Measurements from ENCODE around the gene PRPF6.

- TF ChIP-seq CTCF (conservative IDR thresholded peaks at IDR 0.05) (no peak), EZH2 (IDR thresholded peaks at IDR 0.05; ENCODE audit: low read depth) (no peak)
Observed at GRCh38 chr20:64074963-64075362, 94.0 kb downstream of the PRPF6 start.

Measured in PC-9 (cell line).